Neural cell (in vitro differentiated cells): ENCODE data around the gene TRIOBP. TPM values are rescaled to one million over a fixed set of nuclear protein-coding genes. Genes with fewer than 3 reads are reported as not detected.

Source experiments
- H2AFZ ChIP-seq: fragments of 200-600, 300-800 bp; sonication (generic), shearing (Covaris generic); 2 replicates; pipeline ENCODE4 v1.6.0; 2014; ENCODE audit warnings: low read depth, mild to moderate bottlenecking, antibody characterized with exemption, low read length, moderate library complexity
- H3F3A ChIP-seq: fragments of 200-600 bp; shearing (Covaris generic); 2 replicates; pipeline ENCODE4 v1.6.1; 2016; ENCODE audit warnings: mild to moderate bottlenecking, moderate library complexity, mixed read lengths, antibody characterized with exemption, low read length; ENCODE audit not compliant: insufficient read depth, poor library complexity, severe bottlenecking
- H3K27ac ChIP-seq: fragments of 200-600, 300-800 bp; sonication (generic), shearing (Covaris generic); 2 replicates; pipeline ENCODE4 v1.5.1; 2014; ENCODE audit warnings: mild to moderate bottlenecking, low read length, moderate library complexity
- H3K27me3 ChIP-seq: fragments of 300-800, 200-600 bp; sonication (generic), shearing (Covaris generic); 2 replicates; pipeline ENCODE4 v1.6.0; 2014; ENCODE audit warnings: mild to moderate bottlenecking, low read depth, low read length, moderate library complexity; ENCODE audit not compliant: insufficient read depth
- H3K36me3 ChIP-seq: fragments of 300-800, 200-600 bp; sonication (generic), shearing (Covaris generic); 2 replicates; pipeline ENCODE4 v1.5.1; 2014; ENCODE audit warnings: mild to moderate bottlenecking, antibody characterized with exemption, low read length, moderate library complexity; ENCODE audit not compliant: insufficient read depth
- H3K4me2 ChIP-seq: fragments of 300-800, 200-600 bp; sonication (generic), shearing (Covaris generic); 2 replicates; pipeline ENCODE4 v1.6.0; 2014; ENCODE audit warnings: mild to moderate bottlenecking, low read length
- H3K4me3 ChIP-seq: fragments of 300-800, 200-600 bp; sonication (generic), shearing (Covaris generic); 2 replicates; pipeline ENCODE4 v1.5.1; 2014; ENCODE audit warnings: mild to moderate bottlenecking, low read length, moderate library complexity
- H3K79me2 ChIP-seq: fragments of 200-600 bp; shearing (Covaris generic); replicated peaks from 2 replicates; pipeline ENCODE4 v1.6.0; 2014; ENCODE audit warnings: mild to moderate bottlenecking, low read length, moderate library complexity; ENCODE audit not compliant: insufficient read depth
- H3K9ac ChIP-seq: fragments of 300-800, 200-600 bp; sonication (generic), shearing (Covaris generic); 2 replicates; pipeline ENCODE4 v1.6.1; 2016; ENCODE audit warnings: mild to moderate bottlenecking, low read length, mixed read lengths
- H3K9me2 ChIP-seq: fragments of 200-600 bp; shearing (Covaris generic); 2 replicates; pipeline ENCODE4 v1.6.1; 2016; ENCODE audit warnings: mild to moderate bottlenecking, low read length, mixed read lengths; ENCODE audit not compliant: insufficient read depth
- H3K9me3 ChIP-seq: fragments of 200-600, 300-800 bp; sonication (generic), shearing (Covaris generic); 2 replicates; pipeline ENCODE4 v1.6.1; 2016; ENCODE audit warnings: mild to moderate bottlenecking, mixed run types, low read length, moderate library complexity, mixed read lengths
- H4K20me1 ChIP-seq: fragments of 200-600 bp; shearing (Covaris generic); 2 replicates; pipeline ENCODE4 v1.6.1; 2016; ENCODE audit warnings: mild to moderate bottlenecking, mixed run types; ENCODE audit not compliant: insufficient read depth
- CTCF ChIP-seq: fragments of 450-650 bp; IDR thresholded peaks from 2 replicates; pipeline ENCODE4 v1.5.1; 2014; ENCODE audit warnings: antibody characterized with exemption, mild to moderate bottlenecking, moderate library complexity; ENCODE audit not compliant: poor library complexity, severe bottlenecking
- EP300 ChIP-seq: fragments of 450-650 bp; conservative IDR thresholded peaks from 2 replicates; pipeline ENCODE4 v1.6.1; 2014; ENCODE audit warnings: antibody characterized with exemption, mild to moderate bottlenecking, moderate library complexity; ENCODE audit not compliant: poor library complexity, severe bottlenecking
- EZH2 ChIP-seq: fragments of 200-600, 300-800 bp; shearing (Covaris generic), sonication (generic); IDR thresholded peaks from 2 replicates; pipeline ENCODE4 v1.6.1; 2014; ENCODE audit warnings: antibody characterized with exemption, low read length, borderline replicate concordance, mild to moderate bottlenecking; ENCODE audit not compliant: insufficient read depth, poor library complexity, severe bottlenecking
- MXI1 ChIP-seq: fragments of 450-650 bp; conservative IDR thresholded peaks from 2 replicates; pipeline ENCODE4 v1.6.1; 2014; ENCODE audit warnings: antibody characterized with exemption, mild to moderate bottlenecking; ENCODE audit not compliant: poor library complexity, severe bottlenecking
- POLR2AphosphoS5 ChIP-seq: IDR thresholded peaks from 2 replicates; pipeline ENCODE4 v1.6.1; 2012
- RAD21 ChIP-seq: fragments of 450-650 bp; conservative IDR thresholded peaks from 2 replicates; pipeline ENCODE4 v1.6.1; 2014; ENCODE audit warnings: antibody characterized with exemption, mild to moderate bottlenecking, moderate library complexity
- SMC3 ChIP-seq: fragments of 450-650 bp; conservative IDR thresholded peaks from 2 replicates; pipeline ENCODE4 v1.6.1; 2014; ENCODE audit warnings: antibody characterized with exemption, mild to moderate bottlenecking, moderate library complexity; ENCODE audit not compliant: poor library complexity
- TAF1 ChIP-seq: IDR thresholded peaks from 2 replicates; pipeline ENCODE4 v1.6.1; 2012; ENCODE audit warnings: low read depth
- polyA plus RNA-seq: library from polyadenylated mRNA; depleted of rRNA; stranded (reverse); fragments of >200 nt; gene quantifications from 2 replicates; pipeline ENCODE4 v1.2.3, GENCODE V29; 2014
- TF ChIP-seq, protein P1 (sequence below): IDR thresholded peaks from 2 replicates; pipeline ENCODE4 v1.6.1; 2012; ENCODE audit warnings: borderline replicate concordance

Gene TRIOBP
- polyA plus RNA-seq, 1 donor from 2014 or later, result 16.2 TPM

GRCh38 chr22:37792494-37792893 lies 95.6 kb downstream of the TRIOBP start:
- H2AFZ ChIP-seq, result no peak overlapping the region
- no peak overlapping the region for H3K4me3 ChIP-seq
- no peak for TF ChIP-seq SMC3
- no peak for TF ChIP-seq CTCF
- TF ChIP-seq RAD21, result no peak
- no peak for TF ChIP-seq POLR2AphosphoS5
- TF ChIP-seq, protein P1, sequence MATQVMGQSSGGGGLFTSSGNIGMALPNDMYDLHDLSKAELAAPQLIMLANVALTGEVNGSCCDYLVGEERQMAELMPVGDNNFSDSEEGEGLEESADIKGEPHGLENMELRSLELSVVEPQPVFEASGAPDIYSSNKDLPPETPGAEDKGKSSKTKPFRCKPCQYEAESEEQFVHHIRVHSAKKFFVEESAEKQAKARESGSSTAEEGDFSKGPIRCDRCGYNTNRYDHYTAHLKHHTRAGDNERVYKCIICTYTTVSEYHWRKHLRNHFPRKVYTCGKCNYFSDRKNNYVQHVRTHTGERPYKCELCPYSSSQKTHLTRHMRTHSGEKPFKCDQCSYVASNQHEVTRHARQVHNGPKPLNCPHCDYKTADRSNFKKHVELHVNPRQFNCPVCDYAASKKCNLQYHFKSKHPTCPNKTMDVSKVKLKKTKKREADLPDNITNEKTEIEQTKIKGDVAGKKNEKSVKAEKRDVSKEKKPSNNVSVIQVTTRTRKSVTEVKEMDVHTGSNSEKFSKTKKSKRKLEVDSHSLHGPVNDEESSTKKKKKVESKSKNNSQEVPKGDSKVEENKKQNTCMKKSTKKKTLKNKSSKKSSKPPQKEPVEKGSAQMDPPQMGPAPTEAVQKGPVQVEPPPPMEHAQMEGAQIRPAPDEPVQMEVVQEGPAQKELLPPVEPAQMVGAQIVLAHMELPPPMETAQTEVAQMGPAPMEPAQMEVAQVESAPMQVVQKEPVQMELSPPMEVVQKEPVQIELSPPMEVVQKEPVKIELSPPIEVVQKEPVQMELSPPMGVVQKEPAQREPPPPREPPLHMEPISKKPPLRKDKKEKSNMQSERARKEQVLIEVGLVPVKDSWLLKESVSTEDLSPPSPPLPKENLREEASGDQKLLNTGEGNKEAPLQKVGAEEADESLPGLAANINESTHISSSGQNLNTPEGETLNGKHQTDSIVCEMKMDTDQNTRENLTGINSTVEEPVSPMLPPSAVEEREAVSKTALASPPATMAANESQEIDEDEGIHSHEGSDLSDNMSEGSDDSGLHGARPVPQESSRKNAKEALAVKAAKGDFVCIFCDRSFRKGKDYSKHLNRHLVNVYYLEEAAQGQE, result no peak
- TF ChIP-seq EZH2, result no peak
- no peak for TF ChIP-seq EP300
- no peak for TF ChIP-seq MXI1
- TF ChIP-seq TAF1, result no peak
- no peak overlapping the region for H3K4me2 ChIP-seq
- H3K27me3 ChIP-seq, result no peaks in the 10 kb centered on the region
- H3K79me2 ChIP-seq, result no peaks in the 10 kb centered on the region
- H3K36me3 ChIP-seq, result no peaks in the 10 kb centered on the region
- H3F3A ChIP-seq, result no peaks in the 10 kb centered on the region
- no peaks in the 10 kb centered on the region for H4K20me1 ChIP-seq
- H3K9me2 ChIP-seq, result no peaks in the 10 kb centered on the region
- H3K27ac ChIP-seq, result no peak overlapping the region
- H3K9me3 ChIP-seq, result no peaks in the 10 kb centered on the region
- no peak overlapping the region for H3K9ac ChIP-seq

GRCh38 chr22:37794376-37794775 lies 97.5 kb downstream of the TRIOBP start:
- no peak overlapping the region for H3K4me3 ChIP-seq
- H3K27ac ChIP-seq, result no peak overlapping the region
- H3K27me3 ChIP-seq, result no peaks in the 10 kb centered on the region
- no peaks in the 10 kb centered on the region for H3K36me3 ChIP-seq
- no peak overlapping the region for H3K9ac ChIP-seq
- H3K4me2 ChIP-seq, result no peak overlapping the region
- no peak for TF ChIP-seq MXI1
- TF ChIP-seq CTCF, result no peak
- TF ChIP-seq TAF1, result no peak
- no peak for TF ChIP-seq RAD21
- TF ChIP-seq EZH2, result no peak
- no peak for TF ChIP-seq EP300
- TF ChIP-seq, protein P1, result no peak
- TF ChIP-seq POLR2AphosphoS5, result no peak
- no peak for TF ChIP-seq SMC3
- no peaks in the 10 kb centered on the region for H3F3A ChIP-seq
- H4K20me1 ChIP-seq, result no peaks in the 10 kb centered on the region
- no peak overlapping the region for H2AFZ ChIP-seq
- H3K9me3 ChIP-seq, result no peaks in the 10 kb centered on the region
- H3K9me2 ChIP-seq, result no peaks in the 10 kb centered on the region
- H3K79me2 ChIP-seq, result no peaks in the 10 kb centered on the region
